Posterior vena cava (tissue), 2 donors: Measurements from ENCODE around the gene PSMF1. TPM values are rescaled to one million over a fixed set of nuclear protein-coding genes. Genes with fewer than 3 reads are reported as not detected.
A peak's percentile ranks its signal among the peaks of the same experiment; 100 is the strongest.
"Not testable (repeated sequence)": the region's sequence is repeated elsewhere in the genome, so short reads cannot be mapped to it uniquely, and the experiment has no call there.

Experiments
- DNase-seq: peaks from one replicate; pipeline ENCODE4 v3.0.0-alpha.2; 2020; ENCODE audit warnings: low spot score
- intact Hi-C, 2 donors: fragments of 100-400 bp; cut with DNase I; formaldehyde crosslinking; loops; one replicate each; pipeline versions ENCODE4 v1.14.1 to v1.14.2; 2022 to 2023
- total RNA-seq, 2 donors: library from RNA; stranded (reverse); fragmentation: NEBNext Ultra II Directional; extraction: Animal tissue kit (Norgen Biotek cat#: 25700); gene quantifications; one replicate each; pipeline ENCODE4 v1.2.1, GENCODE V29; 2021
- donor health status: DM: yes; HTN: yes; CAD: no.
- donor health status: DM: yes; HTN: yes; CAD: no.

The PSMF1 gene
- total RNA-seq, 2 donors from 2014 or later: 97.6 to 110 TPM

GRCh38 chr20:1119128-1119505 is 715 bp downstream of the PSMF1 start:
- DNase-seq: no peak
- intact Hi-C loops: loop anchor here in 1 of 2 donors (10.0 kb wide), 1 partner anchor 574 kb away; the partner anchor contains the start of gene CSNK2A1

- DNase-seq: no peak
- intact Hi-C loops: loop anchor here in 1 of 2 donors (10.0 kb wide), 1 partner anchor 575 kb away; the partner anchor contains the start of gene CSNK2A1
These were observed 1.1 kb downstream of the PSMF1 start for GRCh38 chr20:1119524-1119923.

GRCh38 chr20:1121429-1121828 is 3.0 kb downstream of the PSMF1 start:
- intact Hi-C loops: no loop called here
- no peak for DNase-seq

- intact Hi-C loops: no loop called here
- no peak for DNase-seq
These were observed 4.2 kb downstream of the PSMF1 start for GRCh38 chr20:1122388-1123315.

DNA sequence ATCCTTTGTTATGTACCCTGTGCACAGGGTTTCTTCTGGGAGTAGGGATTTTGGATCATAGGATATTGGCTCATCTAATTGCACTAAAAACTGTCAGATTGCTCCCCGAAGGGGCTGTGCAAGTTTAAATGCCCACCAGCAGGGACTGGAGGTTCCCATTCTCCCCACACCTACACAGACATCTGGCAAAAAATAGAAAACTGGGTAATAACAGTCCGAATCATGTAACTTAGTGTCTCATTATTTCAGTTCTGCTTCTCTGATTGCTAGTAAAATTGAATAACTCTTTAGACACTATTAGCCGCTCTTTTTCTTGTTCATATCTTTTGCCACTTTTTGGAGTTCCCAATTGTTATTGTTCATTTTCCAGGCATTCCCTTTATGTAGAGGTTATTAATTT is 5.3 kb downstream of the PSMF1 start:
- DNase-seq: no peak
- intact Hi-C loops: no loop called here

DNA sequence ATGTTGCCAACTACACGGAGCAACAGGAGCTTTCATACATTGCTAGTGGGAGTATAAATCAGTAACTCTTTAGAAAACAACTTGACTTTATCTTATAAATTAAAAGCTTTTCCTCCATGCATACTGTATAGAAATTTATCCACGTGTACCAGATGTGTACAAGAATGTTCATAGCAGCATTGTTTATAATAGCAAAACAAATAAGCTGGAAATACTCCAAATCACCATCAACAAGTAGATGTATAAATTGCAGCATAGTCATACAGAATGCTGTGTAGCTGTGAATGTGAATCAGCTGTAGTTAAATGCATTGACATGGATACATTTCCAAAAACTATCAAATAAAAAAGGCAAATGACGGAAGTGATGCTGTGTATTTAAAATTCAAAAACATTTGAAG is 6.0 kb downstream of the PSMF1 start:
- intact Hi-C loops: no loop called here
- no peak for DNase-seq

DNA sequence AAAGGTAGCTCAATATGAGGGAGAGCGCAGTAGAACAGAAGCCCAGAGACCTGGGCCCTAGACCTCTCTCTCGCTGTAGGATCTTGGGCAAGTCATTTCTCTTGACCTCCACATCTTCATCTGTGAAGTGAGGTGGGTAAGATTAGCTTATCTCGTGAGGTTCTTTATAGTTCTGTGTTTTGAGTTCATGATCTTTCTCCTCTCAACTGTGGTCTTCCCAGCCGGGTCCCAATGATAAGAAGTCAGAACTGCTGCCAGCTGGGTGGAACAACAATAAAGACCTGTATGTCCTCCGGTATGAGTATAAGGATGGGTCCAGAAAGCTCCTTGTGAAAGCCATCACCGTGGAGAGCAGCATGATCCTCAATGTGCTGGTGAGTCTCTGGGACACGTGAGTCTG is 6.9 kb downstream of the PSMF1 start:
- intact Hi-C loops: no loop called here
- DNase-seq: no peak

GRCh38 chr20:1127840-1128239 is 9.4 kb downstream of the PSMF1 start:
- DNase-seq: no peak
- intact Hi-C loops: no loop called here

GRCh38 chr20:1130058-1130694 is 11.8 kb downstream of the PSMF1 start:
- intact Hi-C loops: no loop called here
- no peak for DNase-seq

DNA sequence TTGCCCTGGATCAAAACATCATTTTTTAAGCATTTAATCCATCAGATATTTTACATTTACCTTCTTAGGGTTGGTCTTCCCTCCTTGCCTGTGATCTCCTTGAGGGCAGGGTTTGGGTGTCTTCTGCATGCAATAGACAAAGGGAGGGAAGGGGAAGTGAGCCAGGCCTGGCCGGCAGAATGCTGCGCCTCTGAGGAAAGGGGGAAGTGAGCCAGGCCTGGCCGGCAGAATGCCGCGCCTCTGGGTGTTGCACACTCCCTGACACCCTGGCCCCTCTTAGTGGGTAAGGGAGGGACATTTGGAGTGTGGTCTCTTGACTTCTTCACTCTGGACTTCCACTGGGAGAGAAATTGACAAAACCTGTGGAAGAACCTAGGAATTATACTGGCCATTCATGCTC is 12.4 kb downstream of the PSMF1 start:
- DNase-seq: peak; percentile 86
- intact Hi-C loops: no loop called here

DNA sequence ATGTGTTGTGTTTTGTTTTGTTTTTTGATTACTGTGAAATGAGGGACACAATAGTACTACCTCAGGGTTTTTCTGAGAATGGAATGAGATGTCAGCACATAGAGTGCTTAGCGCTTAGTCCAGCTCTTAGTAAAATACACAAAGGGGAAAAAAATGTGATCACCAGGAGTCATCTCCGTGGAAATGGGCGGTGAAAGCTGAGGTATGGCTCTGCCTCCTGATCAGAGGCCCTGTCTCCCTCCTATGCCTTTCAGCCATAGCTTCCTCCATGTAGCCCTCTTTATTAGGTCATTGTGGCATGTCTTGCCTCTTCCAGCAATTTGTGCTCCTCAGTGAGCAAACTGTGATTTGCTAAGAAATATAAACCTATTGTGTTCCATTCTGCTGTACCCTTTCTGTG is 13.0 kb downstream of the PSMF1 start:
- no peak for DNase-seq
- intact Hi-C loops: no loop called here

- intact Hi-C loops: no loop called here
These were observed 16.0 kb downstream of the PSMF1 start for GRCh38 chr20:1134355-1134754.

GRCh38 chr20:1134836-1135235 is 16.4 kb downstream of the PSMF1 start:
- no peak for DNase-seq
- intact Hi-C loops: no loop called here

More at GRCh38 chr20:1134355-1134754, 16.0 kb downstream of the PSMF1 start:
- DNase-seq: no peak

GRCh38 chr20:1137236-1137635 is 18.8 kb downstream of the PSMF1 start:
- DNase-seq: no peak
- intact Hi-C loops: no loop called here

DNA sequence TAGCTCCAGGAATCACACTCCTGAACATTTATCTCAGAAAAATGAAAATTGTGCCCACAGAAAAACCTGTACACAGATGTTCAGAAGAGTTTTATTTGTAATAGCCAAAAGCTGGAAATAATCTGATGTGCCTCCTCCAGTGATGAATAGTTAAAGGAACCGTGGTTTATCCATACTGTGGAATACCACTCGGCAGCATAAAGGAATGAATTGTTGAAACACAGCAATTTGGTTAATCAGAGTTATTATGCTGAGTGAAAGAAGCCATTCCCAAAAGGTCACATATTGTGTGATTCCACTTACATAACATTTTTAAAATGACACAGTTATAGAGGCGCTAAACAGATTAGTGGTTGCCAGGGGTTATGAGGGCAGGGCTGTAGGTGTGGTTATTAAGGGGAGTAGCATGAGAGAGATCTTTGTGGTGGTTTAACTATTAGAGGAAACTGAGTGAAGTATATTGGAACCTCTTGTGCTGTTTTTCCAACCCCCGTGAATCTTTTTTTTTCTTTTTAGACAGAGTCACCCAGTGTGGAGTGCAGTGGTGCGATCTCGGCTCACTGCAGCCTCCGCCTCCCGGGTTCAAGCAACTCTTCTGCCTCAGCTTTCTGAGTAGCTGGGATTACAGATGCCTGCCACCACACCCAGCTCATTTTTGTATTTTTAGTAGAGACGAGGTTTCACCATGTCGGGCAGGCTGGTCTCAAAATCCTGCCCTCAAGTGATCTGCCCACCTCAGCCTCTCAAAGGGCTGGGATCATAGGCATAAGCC is 26.2 kb downstream of the PSMF1 start:
- DNase-seq: no peak
- intact Hi-C loops: no loop called here

GRCh38 chr20:1146957-1147356 is 28.6 kb downstream of the PSMF1 start:
- intact Hi-C loops: no loop called here
- no peak for DNase-seq

DNA sequence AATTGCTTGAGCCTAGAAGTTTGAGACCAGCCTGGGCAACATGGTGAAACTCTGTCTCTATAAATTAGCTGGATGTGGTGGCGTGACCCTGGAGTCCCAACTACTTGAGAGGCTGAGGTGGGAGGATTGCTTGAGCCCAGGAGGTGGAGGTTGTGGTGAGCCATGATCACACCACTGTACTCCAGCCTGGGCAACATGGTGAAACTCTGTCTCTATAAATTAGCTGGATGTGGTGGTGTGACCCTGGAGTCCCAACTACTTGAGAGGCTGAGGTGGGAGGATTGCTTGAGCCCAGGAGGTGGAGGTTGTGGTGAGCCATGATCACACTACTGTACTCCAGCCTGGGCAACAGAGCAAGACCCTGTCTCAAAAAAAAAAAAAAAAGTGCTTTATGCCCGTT is 31.4 kb downstream of the PSMF1 start:
- intact Hi-C loops, DNase-seq: not testable (repeated sequence)

- intact Hi-C loops: no loop called here
- DNase-seq: no peak
These were observed 31.8 kb downstream of the PSMF1 start for GRCh38 chr20:1150218-1150617.

- DNase-seq: no peak
- intact Hi-C loops: no loop called here
These were observed 32.6 kb downstream of the PSMF1 start for GRCh38 chr20:1150968-1151367.

- DNase-seq: no peak
- intact Hi-C loops: no loop called here
These were observed 35.8 kb downstream of the PSMF1 start for GRCh38 chr20:1154226-1154625.
